Adrenal gland (tissue), 5 donors: ENCODE results near the gene RPL15.

ENCODE experiments used
- CTCF ChIP-seq, 6 experiments: fragments of 450-650 bp in 4 of 6; fragments of 200-600 bp in 2 of 6; sonication (generic) in 1 of 6; IDR thresholded peaks; 1 replicate in 5 of 6; 2 replicates in 1 of 6; pipeline versions ENCODE4 v1.5.1 to v1.8.0; 2016 to 2021; ENCODE audit warnings: antibody characterized with exemption in 6 of 6, mild to moderate bottlenecking in 2 of 6, moderate library complexity in 1 of 6
- POLR2A ChIP-seq, 2 donors: fragments of 450-650 bp; IDR thresholded peaks; one replicate each; pipeline ENCODE4 v1.6.1; 2017; ENCODE audit warnings: antibody characterized with exemption in 2 of 2, mild to moderate bottlenecking in 2 of 2, moderate library complexity in 1 of 2
- donor health status: DM: no; HTN: no; CAD: no.

GRCh38 chr3:23879485-23879884 lies 37.4 kb upstream of the RPL15 start:
- TF ChIP-seq CTCF (IDR thresholded peaks at IDR 0.05) (no peak), POLR2A (IDR thresholded peaks at IDR 0.05) (no peak)
